ENCODE results near the gene ODAD3. TPM values are rescaled to one million over a fixed set of nuclear protein-coding genes. Genes with fewer than 3 reads are reported as not detected.
"Not testable (repeated sequence)": the region's sequence is repeated elsewhere in the genome, so short reads cannot be mapped to it uniquely, and the experiment has no call there.

Gene ODAD3
- total RNA-seq (2014; rRNA removed; shearing (Covaris generic)) = 0.14 and 0.33 TPM in 2 replicates
- polyA plus RNA-seq (2015; cell fraction: cytosol; rRNA removed) = 0.99 and 1.3 TPM in 2 replicates
- polyA plus RNA-seq (2015; cell fraction: nucleus; rRNA removed) = 0.54 and 0.70 TPM in 2 replicates

DNA sequence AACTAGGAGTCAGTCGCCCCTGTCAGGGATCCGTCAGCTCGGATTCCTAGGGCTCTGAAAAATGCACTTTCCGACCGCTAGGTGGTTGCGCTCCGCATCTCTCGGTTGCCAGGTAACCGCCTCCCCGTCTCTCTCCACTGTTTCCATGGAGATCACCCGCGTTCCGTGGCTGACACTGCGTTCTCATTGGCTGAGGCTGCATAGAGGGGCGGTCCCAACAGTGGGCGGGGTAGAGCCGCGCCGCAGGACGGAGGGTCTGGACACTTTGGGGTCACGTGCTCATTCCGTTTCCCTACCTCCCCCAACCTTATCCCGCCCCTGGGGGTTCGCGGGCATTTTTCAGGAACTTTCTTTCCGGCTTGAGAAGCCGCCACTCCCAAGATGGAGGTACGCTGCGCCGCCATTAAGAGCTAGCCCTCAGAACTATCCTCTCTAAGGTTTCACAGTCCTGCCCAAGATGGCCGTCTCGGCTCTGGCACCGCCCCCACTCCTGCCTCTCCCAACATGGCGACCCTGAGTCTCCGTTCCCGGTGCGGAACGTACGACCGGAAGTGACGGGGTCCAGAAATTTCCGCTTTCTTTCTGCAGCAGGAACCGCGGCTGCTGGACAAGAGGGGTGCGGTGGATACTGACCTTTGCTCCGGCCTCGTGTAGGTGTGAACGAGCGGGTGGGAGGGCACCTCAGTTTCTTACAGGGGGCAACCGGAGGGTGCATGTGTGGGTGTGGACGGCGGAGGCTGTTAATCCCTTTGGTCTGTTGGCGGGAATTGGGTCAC lies at the start of gene ODAD3, which contains the start of gene PRKCSH:
Gene ODAD3 (minus strand): TSS at position 65 of the 776 bp plus-strand sequence. CDS start 105 bp downstream, outside the sequence.
Gene PRKCSH (plus strand): TSS at position 579 of the 776 bp plus-strand sequence. CDS start 483 bp downstream, outside the sequence.
- DNase-seq (ENCODE audit: low read depth) = peak; percentile 100

DNA sequence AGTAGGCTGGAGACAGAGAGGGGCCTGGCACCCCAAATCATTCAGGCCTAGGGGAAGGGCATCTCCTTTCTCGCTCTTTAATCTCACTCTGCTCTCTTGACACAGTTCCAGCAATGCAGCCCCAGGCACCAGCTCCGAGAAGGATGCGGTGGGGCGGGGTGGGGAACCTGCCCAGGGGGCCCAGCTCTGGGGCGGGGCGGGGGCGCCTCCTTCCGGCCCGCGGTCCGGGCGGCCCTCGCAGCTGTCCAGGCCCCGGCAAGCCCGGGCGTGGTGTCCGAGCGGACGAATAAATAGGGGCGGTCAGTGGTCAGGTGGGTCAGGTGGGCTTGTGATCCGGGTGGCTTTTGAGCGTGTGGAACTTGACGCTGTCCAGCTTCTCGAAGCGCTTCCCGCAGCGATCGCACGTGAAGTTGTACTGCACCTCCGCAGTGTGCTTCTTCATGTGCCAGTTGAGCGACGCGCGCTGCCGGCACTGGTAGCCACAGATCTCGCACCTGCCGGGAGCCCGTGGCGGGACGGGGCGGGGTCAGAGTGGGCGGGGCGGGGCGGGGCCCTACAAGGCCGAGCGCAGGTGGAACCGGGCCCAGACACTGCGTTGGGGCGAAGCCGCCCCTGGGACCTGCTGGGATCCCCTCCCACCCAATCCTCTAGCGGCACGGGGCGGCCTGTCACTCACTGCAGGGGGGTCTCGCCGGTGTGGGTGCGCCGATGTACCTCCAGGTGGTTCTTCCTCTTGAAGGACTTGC lies 48.6 kb upstream of the ODAD3 start:
- no peak for DNase-seq (ENCODE audit: low read depth)

DNA sequence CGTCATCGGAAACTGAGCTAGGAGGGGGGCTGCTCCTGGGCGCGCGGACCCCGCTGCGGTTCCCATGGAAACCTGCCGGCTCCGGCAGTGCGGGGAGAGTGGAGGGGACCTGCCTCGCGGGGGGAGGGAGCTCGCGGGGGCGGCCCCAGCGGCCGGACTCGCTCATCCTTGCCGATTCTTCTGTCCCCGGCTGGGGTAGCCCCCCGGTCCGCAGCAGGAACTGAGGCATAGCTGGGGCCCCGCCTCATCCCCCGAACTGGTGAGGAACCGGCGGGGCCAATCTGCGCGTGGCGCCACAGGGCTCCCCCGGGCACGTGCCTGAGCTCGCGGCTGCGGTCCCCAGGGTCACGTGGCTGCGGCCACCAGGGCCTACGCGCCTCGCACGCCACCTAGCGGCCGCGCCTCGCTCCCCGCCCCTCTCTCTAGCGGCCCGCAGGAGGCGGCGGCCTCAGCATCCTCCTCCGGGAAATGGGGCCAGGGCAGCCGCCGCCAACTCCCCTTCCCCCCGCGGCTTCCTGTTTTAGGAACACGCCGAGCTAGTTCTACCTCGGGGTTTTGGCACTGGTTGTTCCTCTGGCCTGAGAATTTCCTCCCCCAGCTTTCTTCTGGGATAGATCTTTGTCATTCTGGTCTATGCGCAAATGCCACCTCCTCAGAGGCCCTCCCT lies 47.6 kb upstream of the ODAD3 start:
- DNase-seq (ENCODE audit: low read depth) = peak; percentile 77

DNA sequence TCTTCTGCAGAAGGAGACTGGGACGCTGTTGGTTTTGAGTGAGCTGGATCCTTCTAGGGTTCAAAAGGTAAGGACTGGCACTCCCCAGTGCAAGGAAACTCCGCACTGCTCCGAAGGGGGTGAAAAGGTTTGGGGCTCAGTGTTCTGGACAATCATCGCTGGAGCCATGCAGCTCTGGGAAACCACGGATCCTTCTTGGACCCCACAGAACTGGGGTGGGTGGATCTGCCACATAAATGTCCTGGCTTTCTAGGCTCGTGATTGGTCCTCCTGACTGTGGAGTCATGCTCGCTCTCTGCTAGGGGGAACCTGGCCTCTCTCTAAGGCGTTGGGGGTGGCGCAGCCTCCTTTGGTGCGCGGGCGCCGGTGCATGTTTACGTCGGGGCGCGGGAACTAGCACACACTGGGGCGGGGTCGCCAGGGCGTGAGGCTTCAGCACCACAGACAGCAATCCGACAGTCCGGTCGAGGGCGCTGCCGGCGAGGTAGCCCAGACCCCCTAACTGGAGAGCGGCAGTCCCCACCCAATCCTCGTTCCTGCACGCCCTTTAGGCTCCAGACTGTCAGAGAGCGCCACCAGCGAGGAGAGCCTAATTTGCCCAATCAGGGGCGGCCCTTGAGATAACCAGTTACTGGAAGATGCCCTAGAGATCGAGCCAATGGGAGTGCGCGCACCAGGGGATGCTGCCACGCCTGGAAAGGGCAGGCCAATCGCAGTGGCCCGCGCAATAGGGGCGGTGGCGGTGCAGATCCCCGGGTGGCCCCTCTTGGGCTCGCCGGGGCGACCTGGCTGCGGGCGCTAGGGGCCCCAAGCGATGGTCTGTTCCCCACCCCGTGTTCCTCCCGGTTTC lies 46.8 kb upstream of the ODAD3 start:
- DNase-seq (ENCODE audit: low read depth) = peak; percentile 56

DNA sequence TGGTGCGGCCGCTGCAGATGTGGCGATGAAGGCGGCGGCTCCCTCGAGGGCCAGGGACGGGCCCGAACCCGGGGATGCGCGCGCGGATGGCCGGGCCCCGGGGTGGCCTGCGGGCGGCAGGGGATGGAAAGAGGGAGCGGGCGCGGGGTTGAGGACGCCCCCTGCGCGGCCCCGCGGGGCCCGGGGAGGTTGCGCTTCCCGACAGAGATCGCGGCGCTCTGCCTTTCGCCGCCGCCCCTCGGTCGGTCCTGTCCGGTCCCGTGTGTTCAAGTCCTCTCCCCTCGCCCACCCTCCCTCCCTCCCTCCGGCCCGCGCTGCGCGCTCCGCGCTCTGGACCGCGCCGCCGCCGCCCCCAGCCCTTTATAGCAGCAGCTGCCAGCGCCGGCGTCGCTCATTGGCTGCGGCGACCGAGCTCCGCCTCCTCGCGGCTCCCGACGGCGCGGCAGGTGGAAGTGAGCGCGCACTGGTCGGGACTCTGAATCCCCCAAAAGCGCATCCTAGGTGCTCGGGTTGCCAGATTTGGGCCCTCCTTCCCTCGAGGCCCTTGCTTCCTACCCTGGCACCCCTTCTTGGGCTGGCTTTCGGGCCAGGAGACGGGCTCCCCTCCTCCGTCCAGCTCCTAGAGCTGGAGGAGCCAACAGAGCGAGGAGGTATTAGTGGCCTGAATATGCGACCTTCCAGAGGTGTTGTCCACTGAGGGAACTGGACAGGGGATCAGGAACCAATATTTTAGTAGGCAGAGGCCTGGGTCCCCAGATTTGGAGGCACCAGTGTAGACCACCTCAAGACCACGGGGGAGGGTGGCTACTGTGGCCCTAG lies 46.0 kb upstream of the ODAD3 start, which contains the start of gene ELAVL3:
Gene ELAVL3 (minus strand): TSS at position 332 of the 819 bp plus-strand sequence. CDS start 438 bp downstream, outside the sequence.
- DNase-seq (ENCODE audit: low read depth) = no peak

DNA sequence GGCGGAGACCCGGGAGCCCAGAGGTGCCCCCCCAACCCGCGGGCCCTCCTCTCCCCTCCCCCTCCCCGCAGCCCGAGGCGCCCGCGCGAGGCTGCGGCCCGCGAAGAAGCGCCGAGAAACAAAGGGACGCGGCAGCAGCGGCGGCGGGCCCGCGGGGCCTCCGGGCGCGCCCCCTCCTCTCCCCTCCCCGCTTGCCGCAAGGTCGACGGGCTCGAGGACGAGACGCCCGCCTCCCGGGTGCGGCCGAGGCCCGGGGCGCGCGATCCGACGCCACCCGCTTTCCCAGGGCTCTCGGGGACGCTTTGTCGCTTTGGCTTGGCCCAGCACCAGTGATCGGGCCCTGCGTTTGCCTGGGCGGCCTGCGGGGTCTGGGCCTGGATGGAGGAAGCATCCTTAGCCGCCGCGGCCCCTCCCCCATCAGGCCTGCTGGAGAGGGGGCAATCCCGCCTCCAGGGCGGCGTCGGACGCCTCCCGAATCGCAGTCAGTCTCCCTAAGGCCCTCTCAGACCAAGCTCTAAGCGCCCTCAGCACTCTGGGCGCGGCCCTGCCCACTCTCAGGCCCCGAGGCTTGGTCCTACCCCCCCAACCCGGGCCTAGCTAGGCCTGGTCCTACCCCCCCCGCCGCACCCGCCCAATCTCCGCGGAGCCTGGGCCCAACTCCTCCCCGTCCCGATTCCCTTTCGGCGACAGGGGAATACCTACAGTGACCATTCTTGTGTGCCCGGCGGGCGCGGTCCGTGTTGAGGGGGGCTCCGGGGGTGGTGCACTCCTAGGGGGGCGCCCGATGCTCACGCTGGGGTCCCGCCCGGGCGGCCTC lies 45.2 kb upstream of the ODAD3 start:
- DNase-seq (ENCODE audit: low read depth) = no peak

DNA sequence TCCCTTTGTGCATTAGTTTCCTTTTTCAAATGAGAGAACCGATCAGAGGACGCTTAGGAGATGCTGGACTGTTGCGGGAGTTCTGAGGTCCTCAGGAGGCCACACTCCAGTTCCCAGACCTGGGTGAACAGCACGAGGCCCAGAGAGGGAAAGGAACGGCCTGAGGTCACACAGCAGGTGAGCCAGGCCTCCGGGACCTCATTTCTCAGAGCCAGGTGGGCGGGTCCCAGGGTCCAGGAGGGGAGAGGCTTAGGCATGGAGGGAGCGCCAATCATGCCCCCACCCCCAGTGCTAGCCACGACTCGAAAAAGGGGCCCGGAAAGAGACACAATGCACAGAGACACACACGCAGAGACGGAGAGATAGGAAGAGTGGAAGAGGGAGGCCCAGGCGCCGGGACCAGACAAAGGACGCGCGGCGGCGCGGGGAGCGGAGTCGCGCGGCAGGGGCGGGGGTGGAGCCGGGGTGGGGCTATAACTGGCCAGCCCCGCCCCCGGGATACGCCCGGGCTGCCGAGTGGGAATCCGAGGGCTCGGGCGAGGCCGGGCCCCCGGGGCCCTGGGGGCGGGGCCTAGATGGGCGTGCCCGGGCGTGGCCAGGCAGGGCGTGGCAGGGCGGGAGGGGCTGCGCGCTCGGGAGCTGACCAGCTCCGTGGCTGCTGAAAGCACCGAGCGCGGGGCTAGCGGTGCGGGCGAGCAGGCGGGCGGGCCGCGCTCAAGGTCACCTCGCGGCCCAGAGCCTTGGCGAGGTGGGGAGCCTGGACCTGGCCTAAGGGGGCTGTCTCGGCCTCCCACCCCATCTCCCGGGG lies 44.4 kb upstream of the ODAD3 start:
- no peak for DNase-seq (ENCODE audit: low read depth)

DNA sequence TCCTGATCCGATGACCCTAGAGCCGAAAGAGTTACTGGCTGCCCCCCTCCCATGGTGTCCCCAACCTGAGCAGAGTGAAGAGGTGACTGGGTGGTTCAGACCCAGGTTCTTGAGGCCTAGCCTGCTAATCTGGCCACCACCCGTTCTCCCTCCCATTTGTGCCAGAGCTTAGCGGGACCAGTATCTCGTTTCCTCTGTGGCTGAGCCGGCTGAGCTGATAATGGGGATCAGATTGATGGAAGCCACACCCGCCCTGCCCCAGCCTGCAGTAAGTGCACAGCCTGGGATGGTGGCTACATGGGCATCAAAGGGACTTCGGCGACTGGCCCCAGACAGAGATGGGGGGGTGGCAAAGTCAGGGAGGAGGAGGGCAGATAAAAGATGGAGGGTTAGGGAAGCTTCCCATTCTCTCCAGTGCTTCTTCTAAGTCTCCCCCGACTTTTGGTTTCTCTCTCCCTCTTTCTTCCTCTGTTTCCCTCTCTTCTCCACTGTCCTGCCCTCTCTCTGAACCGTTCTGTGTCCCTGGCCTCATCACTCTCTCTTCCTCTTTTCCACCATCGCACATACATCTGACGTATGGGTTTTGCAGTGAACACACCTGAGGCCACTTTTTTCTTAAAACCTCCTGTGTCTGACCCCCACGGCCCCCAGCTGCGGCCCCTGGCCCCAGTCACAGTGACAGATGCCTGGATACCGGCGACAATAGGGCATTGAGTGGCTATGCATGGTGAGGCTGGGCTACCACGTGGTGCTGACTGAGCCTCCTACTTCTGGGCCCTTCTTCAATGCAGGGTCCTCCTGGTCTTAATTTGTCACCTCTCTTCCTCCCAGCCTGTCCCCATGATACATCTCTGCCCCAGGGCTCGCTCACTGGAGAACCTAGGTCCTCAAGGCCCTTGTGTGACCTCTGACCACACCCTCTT lies 43.5 kb upstream of the ODAD3 start:
- DNase-seq (ENCODE audit: low read depth) = no peak

DNA sequence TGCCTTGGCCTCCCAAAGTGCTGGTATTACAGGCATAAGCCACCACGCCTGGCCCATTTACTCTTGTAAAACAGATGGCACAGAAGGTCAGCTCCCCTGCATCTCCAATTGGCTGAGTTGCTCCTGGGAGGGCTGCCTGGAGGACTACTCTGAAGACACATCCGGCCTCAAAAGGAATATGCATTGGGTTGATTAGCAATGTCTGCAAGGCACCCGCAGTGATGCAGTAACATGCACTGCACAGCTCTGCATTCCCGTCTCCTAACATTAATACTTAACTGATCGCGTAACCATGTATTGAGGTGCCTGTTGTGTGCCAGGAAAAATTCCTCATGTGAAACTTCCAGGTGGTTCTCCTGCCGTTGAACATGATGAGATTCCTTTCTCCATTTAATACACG lies 40.9 kb upstream of the ODAD3 start:
- no peak for DNase-seq (ENCODE audit: low read depth)

DNA sequence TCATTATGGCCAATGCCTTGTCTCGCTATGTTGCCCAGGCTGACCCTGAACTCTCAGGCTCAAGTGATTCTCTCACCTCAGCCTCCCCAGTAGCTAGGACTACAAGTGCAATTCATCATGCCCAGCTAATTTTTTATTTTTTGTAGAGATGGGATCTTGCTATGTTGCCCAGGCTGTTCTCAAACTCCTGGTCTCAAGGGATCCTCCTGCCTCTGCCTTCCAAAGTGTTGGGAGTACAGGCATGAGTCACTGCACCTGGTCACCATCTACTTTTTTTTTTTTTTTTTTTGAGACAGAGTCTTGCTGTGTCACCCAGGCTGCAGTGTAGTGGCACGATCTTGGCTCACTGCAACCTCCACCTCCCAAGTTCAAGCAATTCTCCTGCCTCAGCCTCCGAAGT lies 40.4 kb upstream of the ODAD3 start:
- peak; percentile 27 for DNase-seq (ENCODE audit: low read depth)

DNA sequence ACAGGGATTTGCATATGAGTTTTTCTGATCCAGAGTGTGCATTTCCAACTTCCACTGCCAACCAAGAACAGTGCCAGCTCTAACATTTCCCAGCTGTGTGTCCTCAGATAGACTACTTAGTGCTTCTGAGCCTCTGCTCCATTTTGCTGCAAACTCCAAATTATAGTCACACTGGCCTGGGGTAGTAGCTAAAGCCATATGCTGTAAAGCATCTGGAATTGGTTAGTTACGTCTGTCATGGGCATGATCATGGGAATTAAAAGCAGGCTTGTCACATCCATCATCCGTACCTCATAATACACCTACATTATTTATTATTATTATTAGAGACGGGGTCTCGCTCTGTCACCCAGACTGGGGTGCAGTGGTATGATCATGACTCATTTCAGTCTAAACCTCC lies 38.8 kb upstream of the ODAD3 start:
- DNase-seq (ENCODE audit: low read depth) = no peak

DNA sequence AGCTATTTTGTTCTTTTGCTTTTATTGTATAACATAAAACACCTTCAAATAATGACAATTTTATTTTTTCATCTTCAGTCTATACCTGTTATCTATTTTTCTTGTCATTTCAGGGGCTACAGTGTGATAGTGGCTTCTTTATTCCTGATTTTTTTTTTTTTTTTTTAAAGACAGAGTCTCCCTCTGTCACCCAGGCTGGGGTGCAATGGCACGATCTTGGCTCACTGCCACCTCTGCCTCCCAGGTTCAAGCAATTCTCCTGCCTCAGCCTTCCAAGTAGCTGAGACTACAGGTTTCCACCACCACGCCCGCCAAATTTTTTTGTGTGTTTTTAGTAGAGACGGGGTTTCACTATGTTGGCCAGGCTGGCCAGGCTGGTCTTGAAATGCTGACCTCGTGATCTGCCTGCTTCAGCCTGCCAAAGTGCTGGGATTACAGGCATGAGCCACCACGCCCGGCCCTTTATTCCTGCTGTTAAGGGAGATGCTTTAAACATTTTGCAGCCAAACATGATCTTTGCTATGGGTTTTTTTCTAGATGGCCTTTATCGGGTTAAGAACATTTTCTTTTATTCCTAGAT lies 33.4 kb upstream of the ODAD3 start:
- DNase-seq (ENCODE audit: low read depth) = not testable (repeated sequence)

DNA sequence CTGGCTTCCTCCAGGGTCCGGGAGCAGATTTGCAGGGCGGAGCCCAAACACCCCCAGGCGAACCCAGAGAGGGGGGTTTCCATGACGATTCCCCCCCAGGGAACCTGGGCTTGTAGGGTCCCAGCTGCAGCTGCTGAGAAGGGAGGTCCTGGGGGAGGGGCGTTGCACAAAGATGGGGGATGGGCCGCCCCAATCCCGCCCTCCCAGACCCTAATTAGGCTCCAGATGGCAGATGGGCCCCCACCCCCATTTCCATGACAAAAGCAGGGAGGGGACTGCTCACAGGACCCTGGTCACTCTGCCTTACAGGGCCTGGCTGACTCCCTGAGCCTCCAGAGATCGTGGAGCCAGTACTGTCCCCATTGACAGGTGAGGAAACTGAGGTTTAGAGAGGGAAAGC lies 30.7 kb upstream of the ODAD3 start:
- DNase-seq (ENCODE audit: low read depth) = no peak

DNA sequence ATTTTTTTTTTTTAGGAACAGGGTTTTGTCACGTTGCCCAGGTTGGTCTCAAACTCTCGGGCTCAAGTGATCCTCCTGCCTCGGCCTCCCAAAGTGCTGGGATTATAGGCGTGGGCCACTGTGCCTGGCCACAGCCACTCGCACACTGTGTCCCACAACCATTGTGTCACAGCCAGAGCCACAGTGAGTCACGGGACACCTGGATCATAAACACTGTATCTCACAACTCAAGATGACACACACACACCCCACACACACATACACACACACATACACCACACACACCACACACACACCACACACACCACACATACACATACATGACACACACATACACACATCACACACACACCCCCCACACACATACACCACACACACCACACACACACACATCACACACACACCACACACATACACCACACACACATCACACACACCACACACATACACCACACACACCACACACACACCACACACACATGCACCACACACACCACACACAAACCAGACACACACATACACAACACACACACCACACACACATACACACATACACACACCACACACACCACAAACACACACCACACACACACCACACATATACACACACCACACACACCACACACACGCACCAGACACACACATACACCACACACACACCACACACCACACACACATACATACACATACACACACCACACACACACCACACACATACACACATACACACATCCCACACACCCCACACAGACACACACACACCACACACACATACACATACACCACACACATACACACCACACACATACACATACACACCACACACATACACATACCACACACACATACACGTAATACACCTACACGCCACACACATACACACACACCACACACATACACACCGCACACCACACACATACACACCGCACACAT lies 29.7 kb upstream of the ODAD3 start:
- no peak for DNase-seq (ENCODE audit: low read depth)

DNA sequence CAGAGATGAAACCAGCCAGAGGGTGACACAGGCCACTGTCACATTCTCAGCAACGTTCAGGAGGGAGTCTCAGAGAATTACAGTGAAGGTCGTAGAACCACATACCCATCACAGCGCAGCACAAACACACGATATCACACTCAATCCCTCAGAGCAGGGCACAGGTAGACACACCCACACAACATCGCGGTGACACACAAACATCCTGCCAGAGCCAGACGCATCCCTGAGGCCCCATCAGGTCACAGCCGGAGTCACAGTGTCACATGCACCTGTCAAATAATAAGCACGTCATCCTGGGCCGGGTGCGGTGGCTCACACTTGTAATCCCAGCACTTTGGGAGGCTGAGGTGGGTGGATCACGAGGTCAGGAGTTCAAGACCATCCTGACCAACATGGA lies 28.5 kb upstream of the ODAD3 start:
- DNase-seq (ENCODE audit: low read depth) = no peak

Measured in HT1080 (cell line).